ENCODE results near the gene COL23A1.

COL23A1 gene

GRCh38 chr5:178341091-178341850 lies 248.9 kb downstream of the COL23A1 start:
- H3K4me1 Mint-ChIP-seq (ENCODE audit: low read depth): no peaks in the 10 kb centered on the region
- H3K4me3 Mint-ChIP-seq: no peak overlapping the region
- no peaks in the 10 kb centered on the region for H3K9me3 Mint-ChIP-seq
- no peaks in the 10 kb centered on the region for H3K27me3 Mint-ChIP-seq
- no peaks in the 10 kb centered on the region for H3K36me3 Mint-ChIP-seq (ENCODE audit: low read depth)
- no peak for DNase-seq
- no peak overlapping the region for H3K27ac Mint-ChIP-seq

GRCh38 chr5:178340637-178341036 lies 249.6 kb downstream of the COL23A1 start:
- no peak for DNase-seq
- no peaks in the 10 kb centered on the region for H3K27me3 Mint-ChIP-seq
- no peaks in the 10 kb centered on the region for H3K36me3 Mint-ChIP-seq (ENCODE audit: low read depth)
- no peak overlapping the region for H3K4me3 Mint-ChIP-seq
- H3K9me3 Mint-ChIP-seq: no peaks in the 10 kb centered on the region
- no peaks in the 10 kb centered on the region for H3K4me1 Mint-ChIP-seq (ENCODE audit: low read depth)
- no peak overlapping the region for H3K27ac Mint-ChIP-seq

GRCh38 chr5:178340187-178340586 lies 250.0 kb downstream of the COL23A1 start:
- H3K36me3 Mint-ChIP-seq (ENCODE audit: low read depth): no peaks in the 10 kb centered on the region
- H3K4me3 Mint-ChIP-seq: no peak overlapping the region
- no peak overlapping the region for H3K27ac Mint-ChIP-seq
- DNase-seq: no peak
- H3K27me3 Mint-ChIP-seq: no peaks in the 10 kb centered on the region
- no peaks in the 10 kb centered on the region for H3K9me3 Mint-ChIP-seq
- H3K4me1 Mint-ChIP-seq (ENCODE audit: low read depth): no peaks in the 10 kb centered on the region

- DNase-seq: no peak
- no peaks in the 10 kb centered on the region for H3K4me1 Mint-ChIP-seq (ENCODE audit: low read depth)
- no peaks in the 10 kb centered on the region for H3K27me3 Mint-ChIP-seq
- no peak overlapping the region for H3K27ac Mint-ChIP-seq
- H3K36me3 Mint-ChIP-seq (ENCODE audit: low read depth): no peaks in the 10 kb centered on the region
- no peak overlapping the region for H3K4me3 Mint-ChIP-seq
- H3K9me3 Mint-ChIP-seq: no peaks in the 10 kb centered on the region
These were observed 250.9 kb downstream of the COL23A1 start for GRCh38 chr5:178339272-178339671.

GRCh38 chr5:178338750-178339144 lies 251.4 kb downstream of the COL23A1 start:
- Mint-ChIP-seq H3K27me3 (no peaks in the 10 kb centered on the region), H3K9me3 (no peaks in the 10 kb centered on the region), H3K27ac (no peak overlapping the region), H3K4me3 (no peak overlapping the region), H3K4me1 (ENCODE audit: low read depth) (no peaks in the 10 kb centered on the region), H3K36me3 (ENCODE audit: low read depth) (no peaks in the 10 kb centered on the region)
- no peak for DNase-seq

- H3K27ac Mint-ChIP-seq: no peak overlapping the region
- H3K9me3 Mint-ChIP-seq: no peaks in the 10 kb centered on the region
- no peak for DNase-seq
- no peaks in the 10 kb centered on the region for H3K36me3 Mint-ChIP-seq (ENCODE audit: low read depth)
- no peaks in the 10 kb centered on the region for H3K4me1 Mint-ChIP-seq (ENCODE audit: low read depth)
- no peak overlapping the region for H3K4me3 Mint-ChIP-seq
- no peaks in the 10 kb centered on the region for H3K27me3 Mint-ChIP-seq
These were observed 252.0 kb downstream of the COL23A1 start for GRCh38 chr5:178338126-178338749.

- H3K27ac Mint-ChIP-seq: no peak overlapping the region
- DNase-seq: no peak
- H3K4me1 Mint-ChIP-seq (ENCODE audit: low read depth): no peaks in the 10 kb centered on the region
- no peaks in the 10 kb centered on the region for H3K36me3 Mint-ChIP-seq (ENCODE audit: low read depth)
- no peaks in the 10 kb centered on the region for H3K27me3 Mint-ChIP-seq
- no peak overlapping the region for H3K4me3 Mint-ChIP-seq
- no peaks in the 10 kb centered on the region for H3K9me3 Mint-ChIP-seq
These were observed 252.9 kb downstream of the COL23A1 start for GRCh38 chr5:178337334-178337741.

GRCh38 chr5:178336889-178337288 lies 253.3 kb downstream of the COL23A1 start:
- no peaks in the 10 kb centered on the region for H3K9me3 Mint-ChIP-seq

GRCh38 chr5:178335302-178336030 lies 254.7 kb downstream of the COL23A1 start:
- H3K36me3 Mint-ChIP-seq (ENCODE audit: low read depth): no peaks in the 10 kb centered on the region
- no peaks in the 10 kb centered on the region for H3K9me3 Mint-ChIP-seq
- peaks cover 8% of the 10 kb centered on the region for H3K4me1 Mint-ChIP-seq (ENCODE audit: low read depth)
- no peak overlapping the region for H3K4me3 Mint-ChIP-seq
- H3K27me3 Mint-ChIP-seq: no peaks in the 10 kb centered on the region
- no peak for DNase-seq
- no peak overlapping the region for H3K27ac Mint-ChIP-seq

More at GRCh38 chr5:178336889-178337288, 253.3 kb downstream of the COL23A1 start:
- no peak overlapping the region for H3K27ac Mint-ChIP-seq
- H3K4me3 Mint-ChIP-seq: no peak overlapping the region
- no peaks in the 10 kb centered on the region for H3K36me3 Mint-ChIP-seq (ENCODE audit: low read depth)
- no peaks in the 10 kb centered on the region for H3K27me3 Mint-ChIP-seq
- H3K4me1 Mint-ChIP-seq (ENCODE audit: low read depth): no peaks in the 10 kb centered on the region
- DNase-seq: no peak

GRCh38 chr5:178334861-178335260 lies 255.3 kb downstream of the COL23A1 start:
- no peaks in the 10 kb centered on the region for H3K36me3 Mint-ChIP-seq (ENCODE audit: low read depth)
- no peak overlapping the region for H3K27ac Mint-ChIP-seq
- peaks cover 8% of the 10 kb centered on the region for H3K4me1 Mint-ChIP-seq (ENCODE audit: low read depth)
- no peak for DNase-seq
- H3K9me3 Mint-ChIP-seq: no peaks in the 10 kb centered on the region
- no peaks in the 10 kb centered on the region for H3K27me3 Mint-ChIP-seq
- H3K4me3 Mint-ChIP-seq: no peak overlapping the region

GRCh38 chr5:178333821-178334481 lies 256.2 kb downstream of the COL23A1 start:
- Mint-ChIP-seq H3K27me3 (no peaks in the 10 kb centered on the region), H3K27ac (no peak overlapping the region), H3K4me3 (no peak overlapping the region), H3K4me1 (ENCODE audit: low read depth) (peaks cover 8% of the 10 kb centered on the region), H3K36me3 (ENCODE audit: low read depth) (no peaks in the 10 kb centered on the region), H3K9me3 (no peaks in the 10 kb centered on the region)
- DNase-seq: no peak

GRCh38 chr5:178332210-178332641 lies 258.0 kb downstream of the COL23A1 start:
- no peaks in the 10 kb centered on the region for H3K27me3 Mint-ChIP-seq
- no peaks in the 10 kb centered on the region for H3K9me3 Mint-ChIP-seq
- H3K4me1 Mint-ChIP-seq (ENCODE audit: low read depth): peaks cover 8% of the 10 kb centered on the region
- no peak for DNase-seq
- H3K4me3 Mint-ChIP-seq: no peak overlapping the region
- no peaks in the 10 kb centered on the region for H3K36me3 Mint-ChIP-seq (ENCODE audit: low read depth)
- H3K27ac Mint-ChIP-seq: no peak overlapping the region

GRCh38 chr5:178331491-178331996 lies 258.6 kb downstream of the COL23A1 start:
- no peak overlapping the region for H3K4me3 Mint-ChIP-seq
- DNase-seq: no peak
- H3K27me3 Mint-ChIP-seq: no peaks in the 10 kb centered on the region
- peaks cover 8% of the 10 kb centered on the region for H3K4me1 Mint-ChIP-seq (ENCODE audit: low read depth)
- no peaks in the 10 kb centered on the region for H3K9me3 Mint-ChIP-seq
- H3K27ac Mint-ChIP-seq: no peak overlapping the region
- no peaks in the 10 kb centered on the region for H3K36me3 Mint-ChIP-seq (ENCODE audit: low read depth)

GRCh38 chr5:178330791-178331404 lies 259.3 kb downstream of the COL23A1 start:
- Mint-ChIP-seq H3K4me3 (no peak overlapping the region), H3K4me1 (ENCODE audit: low read depth) (peaks cover 8% of the 10 kb centered on the region), H3K36me3 (ENCODE audit: low read depth) (no peaks in the 10 kb centered on the region), H3K27me3 (no peaks in the 10 kb centered on the region), H3K27ac (peak overlapping the region; percentile 53), H3K9me3 (no peaks in the 10 kb centered on the region)
- DNase-seq: no peak
